ENCODE results near the gene LCP1.

DNA sequence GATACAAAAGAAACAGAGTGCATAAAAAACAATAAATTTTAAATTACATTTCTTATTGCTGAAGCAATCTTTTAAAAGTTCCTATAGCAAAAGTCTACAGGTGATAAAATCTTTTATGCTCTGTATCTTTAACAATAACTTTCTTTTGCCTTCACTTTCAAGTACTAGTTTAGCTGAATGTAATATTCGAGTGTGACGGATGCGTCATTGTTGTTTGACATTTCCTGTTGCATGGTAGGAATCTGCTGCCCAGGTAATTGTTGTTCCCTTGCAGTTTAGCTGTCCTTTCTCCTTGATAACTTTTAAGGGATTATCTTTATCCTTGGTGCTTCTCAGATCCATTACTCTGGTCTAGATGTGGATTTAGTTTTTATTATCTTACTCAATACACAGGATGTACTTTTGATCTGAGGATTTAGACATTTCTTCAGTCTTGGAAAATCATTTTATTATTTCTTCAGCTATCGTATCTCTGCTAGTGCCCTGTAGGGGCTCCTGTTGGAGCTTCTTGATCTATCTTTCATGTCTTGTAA is 75.1 kb downstream of the LCP1 start:
- no peak for TF ChIP-seq EZH2 (IDR thresholded peaks at IDR 0.05; ENCODE audit: insufficient read depth, poor library complexity, severe bottlenecking)
- no peak for TF ChIP-seq EZH2phosphoT487 (IDR thresholded peaks at IDR 0.05; ENCODE audit: insufficient read depth, low read depth)

Data from GM23248 (cell line).